Psoas muscle (tissue), 8 donors: ENCODE data around the gene CAMTA1. TPM values are rescaled to one million over a fixed set of nuclear protein-coding genes. Genes with fewer than 3 reads are reported as not detected.

Source experiments
- ATAC-seq, 4 donors: fragments of 200-7000 bp; cut with Tn5 transposase; one replicate each; pipeline ENCODE4 v1.9.1; 2020; ENCODE audit warnings: moderate library complexity in 3 of 4, mild to moderate bottlenecking in 2 of 4
- DNase-seq, 2 donors: peaks; one replicate each; pipeline ENCODE4 v3.0.0-alpha.2; 2020
- H3K27ac ChIP-seq: fragments of 200-600 bp; one replicate; pipeline ENCODE4 v1.8.0; 2022
- H3K27me3 ChIP-seq, 3 donors: fragments of 200-600 bp in 1 of 3; one replicate each; pipeline versions ENCODE4 v1.6.1 to v1.8.0; 2013 to 2022; ENCODE audit warnings: low read length in 2 of 3, mild to moderate bottlenecking in 2 of 3, moderate library complexity in 1 of 3; ENCODE audit not compliant: insufficient read depth in 3 of 3
- H3K36me3 ChIP-seq, 2 donors: fragments of 200-600 bp in 1 of 2; one replicate each; pipeline versions ENCODE4 v1.6.1 to v1.8.0; 2013 to 2022; ENCODE audit warnings: low read depth in 1 of 2, mild to moderate bottlenecking in 1 of 2, moderate library complexity in 1 of 2; ENCODE audit not compliant: insufficient read depth in 1 of 2
- H3K4me1 ChIP-seq: fragments of 200-600 bp; one replicate; pipeline ENCODE4 v1.8.0; 2022
- H3K4me3 ChIP-seq: fragments of 200-600 bp; one replicate; pipeline ENCODE4 v1.8.0; 2022; ENCODE audit warnings: mild to moderate bottlenecking
- H3K9me3 ChIP-seq: fragments of 200-600 bp; one replicate; pipeline ENCODE4 v1.8.0; 2022
- WGBS, 3 donors: extraction: QIAGEN DNeasy Blood & Tissue Kit; methylation state at CpG; one replicate each; pipeline versions ENCODE4 v1.1.6 to v1.1.7; 2013; 5-methylcytosine and 5-hydroxymethylcytosine counted together
- intact Hi-C, 2 donors: fragments of 100-400 bp; cut with DNase I; formaldehyde crosslinking; loops; one replicate each; pipeline versions ENCODE4 v1.11.0 to v1.14.2; 2022
- polyA plus RNA-seq, 3 donors: library from polyadenylated mRNA; stranded (reverse); fragments of 200-250 nt; gene quantifications; one replicate each; pipeline ENCODE4 v1.2.3, GENCODE V29; 2013
- total RNA-seq, 4 donors: library from RNA; stranded (reverse); fragmentation: NEBNext Ultra II Directional in 2 of 4; extraction: Animal tissue kit (Norgen Biotek cat#: 25700) in 2 of 4; gene quantifications; one replicate each; pipeline versions ENCODE4 v1.2.1 to v1.2.4, GENCODE V29; 2021 to 2023
- TF ChIP-seq, protein P1 (sequence below): fragments of 200-600 bp; IDR thresholded peaks from one replicate; pipeline ENCODE4 v1.8.0; 2022; ENCODE audit warnings: antibody characterized with exemption
- donor health status: healthy with polysubstance abuse.
- donor health status: DM: no; HTN: no; CAD: no; lungs with moderate emphysema.
- donor health status: Bipolar disorder and iron deficiency.
- donor health status: healthy.
- donor health status: DM: yes; HTN: yes; CAD: no.
- donor health status: DM: no; HTN: no; CAD: no.
- donor health status: DM: no; HTN: no; CAD: no.
- donor health status: DM: yes; HTN: yes; CAD: no.

Gene CAMTA1
- total and polyA plus RNA-seq, 7 donors, result 64.6 to 206 (median 76.5) TPM

- WGBS, 3 donors, result 92 to 96% (median 93%) methylated on average over 6 of the region's 6 CpGs
- no peak for DNase-seq
Measured at GRCh38 chr1:7738044-7738443, 952.8 kb downstream of the CAMTA1 start.

GRCh38 chr1:7743346-7743745 is 958.1 kb downstream of the CAMTA1 start:
- WGBS, 3 donors, result 86 to 90% (median 89%) methylated on average over 6 of the region's 6 CpGs
- Histone ChIP-seq H3K4me3 (no peak overlapping the region), H3K27me3 (no peaks in the 10 kb centered on the region), H3K9me3 (no peaks in the 10 kb centered on the region), H3K27ac (no peak overlapping the region), H3K4me1 (no peaks in the 10 kb centered on the region), H3K36me3 (peaks cover 0 to 7% of the 10 kb centered on the region in 2 donors)
- TF ChIP-seq, protein P1, sequence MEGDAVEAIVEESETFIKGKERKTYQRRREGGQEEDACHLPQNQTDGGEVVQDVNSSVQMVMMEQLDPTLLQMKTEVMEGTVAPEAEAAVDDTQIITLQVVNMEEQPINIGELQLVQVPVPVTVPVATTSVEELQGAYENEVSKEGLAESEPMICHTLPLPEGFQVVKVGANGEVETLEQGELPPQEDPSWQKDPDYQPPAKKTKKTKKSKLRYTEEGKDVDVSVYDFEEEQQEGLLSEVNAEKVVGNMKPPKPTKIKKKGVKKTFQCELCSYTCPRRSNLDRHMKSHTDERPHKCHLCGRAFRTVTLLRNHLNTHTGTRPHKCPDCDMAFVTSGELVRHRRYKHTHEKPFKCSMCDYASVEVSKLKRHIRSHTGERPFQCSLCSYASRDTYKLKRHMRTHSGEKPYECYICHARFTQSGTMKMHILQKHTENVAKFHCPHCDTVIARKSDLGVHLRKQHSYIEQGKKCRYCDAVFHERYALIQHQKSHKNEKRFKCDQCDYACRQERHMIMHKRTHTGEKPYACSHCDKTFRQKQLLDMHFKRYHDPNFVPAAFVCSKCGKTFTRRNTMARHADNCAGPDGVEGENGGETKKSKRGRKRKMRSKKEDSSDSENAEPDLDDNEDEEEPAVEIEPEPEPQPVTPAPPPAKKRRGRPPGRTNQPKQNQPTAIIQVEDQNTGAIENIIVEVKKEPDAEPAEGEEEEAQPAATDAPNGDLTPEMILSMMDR, result no peak
- DNase-seq (no peak), ATAC-seq (no peak)
- intact Hi-C loops, result no loop called here

More at GRCh38 chr1:7738044-7738443, 952.8 kb downstream of the CAMTA1 start:
- TF ChIP-seq, protein P1, result no peak
- ATAC-seq, result no peak
- no peak overlapping the region for H3K27ac ChIP-seq
- intact Hi-C loops, result no loop called here
- H3K9me3 ChIP-seq, result no peaks in the 10 kb centered on the region
- peaks cover 0 to 12% of the 10 kb centered on the region in 2 donors for H3K36me3 ChIP-seq
- H3K27me3 ChIP-seq, result no peaks in the 10 kb centered on the region
- H3K4me1 ChIP-seq, result no peaks in the 10 kb centered on the region
- H3K4me3 ChIP-seq, result no peak overlapping the region

- whole genome bisulfite sequencing, 3 donors, result 90 to 93% (median 92%) methylated on average over 9 of the region's 9 CpGs
- Histone ChIP-seq H3K27ac (no peak overlapping the region), H3K4me3 (no peak overlapping the region), H3K9me3 (no peaks in the 10 kb centered on the region), H3K27me3 (no peaks in the 10 kb centered on the region), H3K36me3 (peaks cover 0 to 5% of the 10 kb centered on the region in 2 donors), H3K4me1 (no peaks in the 10 kb centered on the region)
- intact Hi-C loops, result no loop called here
- TF ChIP-seq, protein P1, result no peak
- no peak for DNase-seq
- ATAC-seq, result no peak
Measured at GRCh38 chr1:7744882-7745281, 959.6 kb downstream of the CAMTA1 start.

GRCh38 chr1:7745783-7746182 is 960.5 kb downstream of the CAMTA1 start:
- H3K4me1 ChIP-seq, result no peaks in the 10 kb centered on the region
- TF ChIP-seq, protein P1, result no peak
- no peaks in the 10 kb centered on the region for H3K27me3 ChIP-seq
- WGBS, 3 donors, result 94 to 96% (median 95%) methylated on average over 10 of the region's 10 CpGs
- H3K4me3 ChIP-seq, result no peak overlapping the region
- H3K9me3 ChIP-seq, result no peaks in the 10 kb centered on the region
- intact Hi-C loops, result no loop called here
- DNase-seq, result no peak
- H3K27ac ChIP-seq, result no peak overlapping the region
- H3K36me3 ChIP-seq, result peaks cover 0 to 5% of the 10 kb centered on the region in 2 donors
- ATAC-seq, result no peak

GRCh38 chr1:7747605-7748004 is 962.4 kb downstream of the CAMTA1 start:
- Histone ChIP-seq H3K36me3 (peaks cover 0 to 5% of the 10 kb centered on the region in 2 donors), H3K4me3 (no peak overlapping the region), H3K9me3 (no peaks in the 10 kb centered on the region), H3K27ac (no peak overlapping the region), H3K27me3 (no peaks in the 10 kb centered on the region), H3K4me1 (no peaks in the 10 kb centered on the region)
- DNase-seq, result no peak
- 91 to 97% (median 94%) methylated on average over 5 of the region's 5 CpGs for WGBS, 3 donors
- TF ChIP-seq, protein P1, result no peak
- intact Hi-C loops, result no loop called here
- no peak for ATAC-seq
